H1 (cell line): ENCODE results near the gene ARHGAP18. TPM values are rescaled to one million over a fixed set of nuclear protein-coding genes. Genes with fewer than 3 reads are reported as not detected.

Experiments used
- CTCF ChIA-PET: fragments of 300-600 bp; sonication (Branson Sonifier 250); formaldehyde crosslinking; loops from one replicate; lab custom pipeline; 2021; ENCODE audit not compliant: partially characterized antibody; lab: Charles Lee
- POLR2A ChIA-PET: fragments of 300-600 bp; sonication (Branson Sonifier 250); formaldehyde crosslinking; loops from one replicate; lab custom pipeline; 2021; ENCODE audit warnings: inconsistent platforms; ENCODE audit not compliant: partially characterized antibody; lab: Charles Lee
- DNase-seq, 2 experiments: peaks; one replicate each; pipeline versions ENCODE4 v3.0.0 to v3.0.0-alpha.2; 2010 to 2022; ENCODE audit warnings: low spot score in 2 of 2, low read depth in 1 of 2, mixed read lengths in 1 of 2
- FAIRE-seq: peaks from 2 replicates; lab custom pipeline; 2011; peaks lifted over from hg19 to GRCh38; lab: Jason Lieb, UNC
- H2AFZ ChIP-seq: 2 replicates; pipeline ENCODE4 v1.8.1; 2012; ENCODE audit warnings: low read length, inconsistent platforms
- H2AK5ac ChIP-seq: 2 replicates; pipeline ENCODE4 v1.6.1; 2013; ENCODE audit warnings: low read depth, low read length
- H2BK120ac ChIP-seq: replicated peaks from 2 replicates; pipeline ENCODE3; 2013; ENCODE audit warnings: low read depth, low read length, inconsistent platforms
- H2BK12ac ChIP-seq: 2 replicates; pipeline ENCODE4 v1.6.1; 2013; ENCODE audit warnings: low read depth, low read length
- H2BK15ac ChIP-seq: 2 replicates; pipeline ENCODE4 v1.6.1; 2013; ENCODE audit warnings: low read length
- H2BK20ac ChIP-seq: 2 replicates; pipeline ENCODE4 v1.6.1; 2013; ENCODE audit warnings: low read length
- H2BK5ac ChIP-seq: 2 replicates; pipeline ENCODE4 v1.6.1; 2013; ENCODE audit warnings: low read depth, low read length
- H3K14ac ChIP-seq: 2 replicates; pipeline ENCODE4 v1.6.1; 2013; ENCODE audit warnings: inconsistent platforms; ENCODE audit not compliant: insufficient read length
- H3K18ac ChIP-seq: 2 replicates; pipeline ENCODE4 v1.6.1; 2013; ENCODE audit warnings: low read length; ENCODE audit errors: extremely low read depth
- H3K23ac ChIP-seq: 2 replicates; pipeline ENCODE4 v1.6.1; 2013; ENCODE audit warnings: inconsistent platforms; ENCODE audit not compliant: insufficient read length
- H3K23me2 ChIP-seq: 2 replicates; pipeline ENCODE4 v1.6.1; 2013; ENCODE audit warnings: low read depth, low read length
- H3K27ac ChIP-seq: 2 replicates; pipeline ENCODE4 v1.6.1; 2011; ENCODE audit warnings: low read depth, low read length, inconsistent platforms
- H3K27me3 ChIP-seq, 4 experiments: replicated peaks in 1 of 4; 1 replicate in 1 of 4; 2 replicates in 3 of 4; pipeline versions ENCODE4 v1.6.1 to v1.8.1; 2011 to 2013; ENCODE audit warnings: low read length in 3 of 4, mild to moderate bottlenecking in 3 of 4, inconsistent platforms in 2 of 4, mixed read lengths in 2 of 4, moderate library complexity in 1 of 4; ENCODE audit not compliant: control insufficient read depth in 3 of 4, insufficient read depth in 3 of 4; ENCODE audit errors: extremely low read depth in 1 of 4
- H3K36me3 ChIP-seq, 4 experiments: 2 replicates each; pipeline versions ENCODE4 v1.6.1 to v1.8.1; 2011 to 2013; ENCODE audit warnings: mild to moderate bottlenecking in 4 of 4, low read length in 3 of 4, moderate library complexity in 2 of 4, control low read depth in 1 of 4, inconsistent platforms in 1 of 4; ENCODE audit not compliant: insufficient read depth in 4 of 4, control insufficient read depth in 2 of 4
- H3K4ac ChIP-seq: replicated peaks from 2 replicates; pipeline ENCODE3; 2013; ENCODE audit warnings: low read length, low read depth, mixed read lengths, inconsistent platforms; ENCODE audit not compliant: insufficient read length
- H3K4me1 ChIP-seq, 4 experiments: replicated peaks in 1 of 4; 1 replicate in 1 of 4; 2 replicates in 3 of 4; pipeline versions ENCODE4 v1.6.1 to v1.8.1; 2011 to 2013; ENCODE audit warnings: low read length in 3 of 4, inconsistent platforms in 2 of 4, mixed read lengths in 1 of 4; ENCODE audit not compliant: insufficient read depth in 4 of 4, control insufficient read depth in 3 of 4
- H3K4me2 ChIP-seq, 2 experiments: 2 replicates each; pipeline versions ENCODE4 v1.6.1 to v1.8.1; 2011 to 2013; ENCODE audit warnings: low read depth in 2 of 2, low read length in 2 of 2, control low read depth in 1 of 2, inconsistent platforms in 1 of 2, mild to moderate bottlenecking in 1 of 2; ENCODE audit not compliant: insufficient read depth in 1 of 2
- H3K4me3 ChIP-seq, 4 experiments: fragments of 200-600, 300-600 bp in 1 of 4; sonication (generic), shearing (Covaris generic), sonication (Bioruptor Twin) in 1 of 4; 2 replicates each; pipeline versions ENCODE4 v1.5.1 to v1.8.1; 2011 to 2016; ENCODE audit warnings: low read length in 4 of 4, low read depth in 3 of 4, control low read depth in 2 of 4, inconsistent platforms in 2 of 4, mild to moderate bottlenecking in 2 of 4, mixed read lengths in 1 of 4, moderate library complexity in 1 of 4; ENCODE audit not compliant: insufficient read depth in 2 of 4; ENCODE audit errors: extremely low read depth in 1 of 4
- H3K56ac ChIP-seq: replicated peaks from 2 replicates; pipeline ENCODE3; 2013; ENCODE audit warnings: low read depth, mild to moderate bottlenecking, mixed read lengths, low read length, inconsistent platforms; ENCODE audit not compliant: insufficient read length
- H3K79me1 ChIP-seq: 2 replicates; pipeline ENCODE4 v1.6.1; 2013; ENCODE audit warnings: low read depth, low read length, control low read depth
- H3K79me2 ChIP-seq, 2 experiments: 2 replicates each; pipeline versions ENCODE4 v1.6.1 to v1.8.1; 2012 to 2013; ENCODE audit warnings: low read length in 2 of 2, mild to moderate bottlenecking in 2 of 2, inconsistent platforms in 1 of 2; ENCODE audit not compliant: insufficient read depth in 2 of 2, control insufficient read depth in 1 of 2
- H3K9ac ChIP-seq, 4 experiments: replicated peaks in 1 of 4; 1 replicate in 1 of 4; 2 replicates in 3 of 4; pipeline versions ENCODE4 v1.6.1 to v1.8.1; 2011 to 2013; ENCODE audit warnings: low read depth in 3 of 4, low read length in 3 of 4, control low read depth in 2 of 4, mild to moderate bottlenecking in 2 of 4, moderate library complexity in 2 of 4, inconsistent platforms in 1 of 4; ENCODE audit errors: extremely low read depth in 1 of 4
- H3K9me3 ChIP-seq, 2 experiments: 2 replicates each; pipeline versions ENCODE4 v1.6.1 to v1.8.1; 2012 to 2013; ENCODE audit warnings: mild to moderate bottlenecking in 2 of 2, moderate library complexity in 2 of 2, control low read depth in 1 of 2, inconsistent platforms in 1 of 2, low read depth in 1 of 2, low read length in 1 of 2, mixed read lengths in 1 of 2; ENCODE audit not compliant: insufficient read depth in 2 of 2
- H4K20me1 ChIP-seq, 2 experiments: replicated peaks in 1 of 2; 2 replicates each; pipeline versions ENCODE3 to v1.8.1; 2011 to 2013; ENCODE audit warnings: inconsistent platforms in 2 of 2, low read length in 2 of 2, mild to moderate bottlenecking in 1 of 2; ENCODE audit not compliant: insufficient read depth in 2 of 2, control insufficient read depth in 1 of 2
- H4K5ac ChIP-seq: 2 replicates; pipeline ENCODE4 v1.6.1; 2013; ENCODE audit warnings: low read length, low read depth, mixed read lengths, inconsistent platforms; ENCODE audit not compliant: insufficient read length
- H4K8ac ChIP-seq: 2 replicates; pipeline ENCODE4 v1.8.0; 2013; ENCODE audit warnings: mild to moderate bottlenecking, moderate library complexity, low read length, inconsistent platforms; ENCODE audit not compliant: insufficient read depth; ENCODE audit errors: extremely low read depth
- H4K91ac ChIP-seq: replicated peaks from 2 replicates; pipeline ENCODE3; 2013; ENCODE audit warnings: low read length, mixed read lengths, inconsistent platforms; ENCODE audit not compliant: insufficient read length
- E2F6 ChIP-seq: IDR thresholded peaks from 2 replicates; pipeline ENCODE4 v1.6.1; 2012; ENCODE audit warnings: inconsistent platforms
- EP300 ChIP-seq, 2 experiments: IDR thresholded peaks; 1 replicate in 1 of 2; 2 replicates in 1 of 2; pipeline ENCODE4 v1.6.1; 2011 to 2012; ENCODE audit warnings: low read depth in 2 of 2, low read length in 2 of 2, mild to moderate bottlenecking in 2 of 2, borderline replicate concordance in 1 of 2, inconsistent platforms in 1 of 2, moderate library complexity in 1 of 2
- HDAC2 ChIP-seq, 2 experiments: fragments of 300-600 bp in 1 of 2; sonication (generic) in 1 of 2; IDR thresholded peaks; 2 replicates each; pipeline ENCODE4 v1.6.1; 2011 to 2012; ENCODE audit warnings: low read depth in 2 of 2, low read length in 2 of 2, mild to moderate bottlenecking in 2 of 2, moderate library complexity in 2 of 2, borderline replicate concordance in 1 of 2, inconsistent platforms in 1 of 2
- HDAC6 ChIP-seq: IDR thresholded peaks from one replicate; pipeline ENCODE4 v1.7.1; 2012; ENCODE audit warnings: low read depth, mild to moderate bottlenecking, inconsistent platforms, low read length, moderate library complexity
- NANOG ChIP-seq: IDR thresholded peaks from 2 replicates; pipeline ENCODE4 v1.6.1; 2011; ENCODE audit warnings: low read length, low read depth, mild to moderate bottlenecking, inconsistent platforms; ENCODE audit not compliant: insufficient read depth, poor library complexity, severe bottlenecking
- NRF1 ChIP-seq: IDR thresholded peaks from 2 replicates; pipeline ENCODE4 v1.6.1; 2011; ENCODE audit warnings: mild to moderate bottlenecking, low read depth, low read length, improper control_type of control experiment
- POLR2AphosphoS5 ChIP-seq: IDR thresholded peaks from 2 replicates; pipeline ENCODE4 v1.6.1; 2011; ENCODE audit warnings: low read depth, low read length
- RXRA ChIP-seq: IDR thresholded peaks from 2 replicates; pipeline ENCODE4 v1.6.1; 2011; ENCODE audit warnings: low read depth, mild to moderate bottlenecking, low read length, moderate library complexity; ENCODE audit not compliant: insufficient read depth
- SIX5 ChIP-seq: IDR thresholded peaks from 2 replicates; pipeline ENCODE4 v1.6.1; 2011; ENCODE audit warnings: mild to moderate bottlenecking, low read depth, low read length
- TAF1 ChIP-seq: IDR thresholded peaks from 2 replicates; pipeline ENCODE4 v1.6.1; 2011; ENCODE audit warnings: mild to moderate bottlenecking, low read depth, low read length
- WGBS, 2 experiments: shearing (Covaris generic) in 1 of 2; methylation state at CpG; one replicate each; pipeline versions ENCODE4 v1.1.6 to v1.1.7; 2013 to 2015; ENCODE audit warnings: low lambda C conversion rate in 2 of 2, mixed read lengths in 2 of 2, inconsistent platforms in 1 of 2, low coverage in 1 of 2, missing lambda C conversion rate in 1 of 2; ENCODE audit not compliant: insufficient replicate concordance in 2 of 2, insufficient coverage in 1 of 2, insufficient read length in 1 of 2; ENCODE audit errors: extremely low coverage in 1 of 2, missing lambda C conversion rate in 1 of 2; 5-methylcytosine and 5-hydroxymethylcytosine counted together
- polyA plus RNA-seq, 7 experiments: library from polyadenylated mRNA; depleted of rRNA in 3 of 7; stranded (reverse) in 5 of 7; unstranded in 2 of 7; fragments of >200 nt in 5 of 7; fragments of 200-250 nt in 2 of 7; gene quantifications; 1 replicate in 5 of 7; 2 replicates in 1 of 7; 4 replicates in 1 of 7; pipeline versions ENCODE4 v1.2.1 to v1.2.3, GENCODE V29; 2011 to 2013; ENCODE audit warnings: missing spikeins in 2 of 7, mixed read lengths in 2 of 7
- total RNA-seq: library from RNA; stranded (reverse); fragmentation: NEBNext Ultra II Directional; extraction: Animal tissue kit (Norgen Biotek cat#: 25700); gene quantifications from 2 replicates; pipeline ENCODE4 v1.2.1, GENCODE V29; 2021
- TF ChIP-seq, protein P1 (sequence below): IDR thresholded peaks from 2 replicates; pipeline ENCODE4 v1.6.1; 2012; ENCODE audit warnings: low read length, inconsistent platforms

Gene ARHGAP18
- total and polyA plus RNA-seq, 2 of the 8 experiments (the other 6 are each of a cell fraction or from before 2014, with no cell fraction given) = 0.83 to 4.5 TPM

GRCh38 chr6:129732034-129732433, 22.1 kb upstream of the ARHGAP18 start:
- no peaks in the 10 kb centered on the region for H3K36me3 ChIP-seq
- no peaks in the 10 kb centered on the region for H4K20me1 ChIP-seq
- peaks cover 0 to 2% (median 0%) of the 10 kb centered on the region in 4 experiments; a peak in 1 of 7 replicates for H3K4me1 ChIP-seq
- 93% methylated on average over 2 of the region's 2 CpGs; no CpG with 5 or more reads in 1 of the 2 experiments for WGBS, 2 experiments
- H3K9me3 ChIP-seq = no peaks in the 10 kb centered on the region
- no peak overlapping the region for H4K91ac ChIP-seq
- H3K14ac ChIP-seq = no peak overlapping the region
- ChIA-PET POLR2A (no interaction called here), CTCF (interaction anchor here (0.9 to 7.4 kb wide), 10 partner anchors 10 to 134 kb away, joined by 3 to 89 read pairs (median 6); partner anchors contain the start of gene ARHGAP18)
- no peak overlapping the region for H2AFZ ChIP-seq
- H2AK5ac ChIP-seq = no peak overlapping the region
- no peak overlapping the region for H4K8ac ChIP-seq
- no peak overlapping the region for H3K56ac ChIP-seq
- H3K23me2 ChIP-seq = no peaks in the 10 kb centered on the region
- no peak overlapping the region for H2BK12ac ChIP-seq
- DNase-seq = no peak
- no peak overlapping the region for H3K4me3 ChIP-seq
- no peak overlapping the region for H4K5ac ChIP-seq
- H3K4ac ChIP-seq = no peak overlapping the region
- no peak overlapping the region for H2BK20ac ChIP-seq
- no peak overlapping the region for H3K18ac ChIP-seq
- no peak overlapping the region for H3K23ac ChIP-seq
- FAIRE-seq = no peak
- H3K27ac ChIP-seq = no peak overlapping the region
- H3K27me3 ChIP-seq = no peaks in the 10 kb centered on the region
- H3K9ac ChIP-seq = no peak overlapping the region
- no peak overlapping the region for H3K4me2 ChIP-seq
- H3K79me2 ChIP-seq = no peaks in the 10 kb centered on the region
- no peak overlapping the region for H2BK5ac ChIP-seq
- H3K79me1 ChIP-seq = no peaks in the 10 kb centered on the region
- no peak overlapping the region for H2BK15ac ChIP-seq
- H2BK120ac ChIP-seq = no peak overlapping the region
- no peak for TF ChIP-seq NRF1
- no peak for TF ChIP-seq NANOG
- no peak for TF ChIP-seq HDAC2 (IDR thresholded peaks at IDR 0.05; ENCODE audit: borderline replicate concordance in 1 of 2, low read depth in 2 of 2, low read length in 2 of 2)
- no peak for TF ChIP-seq RXRA
- no peak for TF ChIP-seq SIX5
- TF ChIP-seq HDAC6 = no peak
- no peak for TF ChIP-seq EP300 (IDR thresholded peaks at IDR 0.05; ENCODE audit: borderline replicate concordance in 1 of 2, low read depth in 2 of 2, low read length in 2 of 2)
- TF ChIP-seq, protein P1, sequence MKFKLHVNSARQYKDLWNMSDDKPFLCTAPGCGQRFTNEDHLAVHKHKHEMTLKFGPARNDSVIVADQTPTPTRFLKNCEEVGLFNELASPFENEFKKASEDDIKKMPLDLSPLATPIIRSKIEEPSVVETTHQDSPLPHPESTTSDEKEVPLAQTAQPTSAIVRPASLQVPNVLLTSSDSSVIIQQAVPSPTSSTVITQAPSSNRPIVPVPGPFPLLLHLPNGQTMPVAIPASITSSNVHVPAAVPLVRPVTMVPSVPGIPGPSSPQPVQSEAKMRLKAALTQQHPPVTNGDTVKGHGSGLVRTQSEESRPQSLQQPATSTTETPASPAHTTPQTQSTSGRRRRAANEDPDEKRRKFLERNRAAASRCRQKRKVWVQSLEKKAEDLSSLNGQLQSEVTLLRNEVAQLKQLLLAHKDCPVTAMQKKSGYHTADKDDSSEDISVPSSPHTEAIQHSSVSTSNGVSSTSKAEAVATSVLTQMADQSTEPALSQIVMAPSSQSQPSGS = no peak
- no peak for TF ChIP-seq TAF1
- TF ChIP-seq POLR2AphosphoS5 = no peak
- TF ChIP-seq E2F6 = no peak
